Neural progenitor cell (in vitro differentiated cells): ENCODE data around the gene GFOD1. TPM values are rescaled to one million over a fixed set of nuclear protein-coding genes. Genes with fewer than 3 reads are reported as not detected.

Experiments used
- DNase-seq: peaks from one replicate; pipeline ENCODE4 v3.0.0-alpha.2; 2016; ENCODE audit warnings: low spot score
- H2AFZ ChIP-seq: fragments of 200-600 bp; sonication (generic); replicated peaks from 2 replicates; pipeline ENCODE4 v1.6.1; 2016; ENCODE audit warnings: antibody characterized with exemption
- H3F3A ChIP-seq: fragments of 200-600 bp; sonication (generic); 2 replicates; pipeline ENCODE4 v1.6.1; 2016; ENCODE audit warnings: antibody characterized with exemption, low read depth
- H3K27ac ChIP-seq: fragments of 200-600 bp; sonication (generic); 2 replicates; pipeline ENCODE4 v1.5.1; 2016; ENCODE audit warnings: mild to moderate bottlenecking
- H3K27me3 ChIP-seq: fragments of 200-600 bp; sonication (generic); 2 replicates; pipeline ENCODE4 v1.6.1; 2016; ENCODE audit warnings: mild to moderate bottlenecking, moderate library complexity
- H3K36me3 ChIP-seq: fragments of 200-600 bp; sonication (generic); 2 replicates; pipeline ENCODE4 v1.5.1; 2016
- H3K4me1 ChIP-seq: fragments of 200-600 bp; sonication (generic); 2 replicates; pipeline ENCODE4 v1.6.1; 2016; ENCODE audit warnings: mixed run types
- H3K4me2 ChIP-seq: fragments of 200-600 bp; sonication (generic); 2 replicates; pipeline ENCODE4 v1.6.1; 2016
- H3K4me3 ChIP-seq: fragments of 200-600 bp; sonication (generic); 2 replicates; pipeline ENCODE4 v1.5.1; 2016
- H3K79me2 ChIP-seq: fragments of 200-600 bp; sonication (generic); 2 replicates; pipeline ENCODE4 v1.6.1; 2016; ENCODE audit warnings: low read depth
- H3K9ac ChIP-seq: fragments of 200-600 bp; sonication (generic); 2 replicates; pipeline ENCODE4 v1.6.1; 2016
- H3K9me3 ChIP-seq: fragments of 200-600 bp; sonication (generic); 2 replicates; pipeline ENCODE4 v1.5.1; 2016; ENCODE audit warnings: low read depth
- H4K20me1 ChIP-seq: fragments of 200-600 bp; sonication (generic); 2 replicates; pipeline ENCODE4 v1.6.1; 2016; ENCODE audit warnings: low read depth
- H3K27ac Mint-ChIP-seq: 3 replicates; pipeline ENCODE4 v1.8.0; 2021; ENCODE audit warnings: mixed read lengths
- H3K27me3 Mint-ChIP-seq: 2 replicates; pipeline ENCODE4 v1.8.0; 2022; ENCODE audit warnings: low read depth, mild to moderate bottlenecking, inconsistent platforms, moderate library complexity, mixed read lengths; ENCODE audit not compliant: insufficient read depth
- H3K36me3 Mint-ChIP-seq: 3 replicates; pipeline ENCODE4 v1.8.0; 2021; ENCODE audit warnings: mixed read lengths
- H3K4me1 Mint-ChIP-seq: 3 replicates; pipeline ENCODE4 v1.8.0; 2021; ENCODE audit warnings: mixed read lengths
- H3K4me3 Mint-ChIP-seq: 3 replicates; pipeline ENCODE4 v1.8.0; 2021; ENCODE audit warnings: mild to moderate bottlenecking, moderate library complexity, mixed read lengths
- H3K9me3 Mint-ChIP-seq: 3 replicates; pipeline ENCODE4 v1.8.0; 2020; ENCODE audit warnings: mixed read lengths
- CTCF ChIP-seq: fragments of 200-600 bp; sonication (generic); IDR thresholded peaks from 2 replicates; pipeline ENCODE4 v1.5.1; 2017; ENCODE audit warnings: antibody characterized with exemption, mild to moderate bottlenecking
- EZH2 ChIP-seq: fragments of 200-600 bp; sonication (generic); IDR thresholded peaks from 2 replicates; pipeline ENCODE4 v1.6.1; 2017; ENCODE audit warnings: antibody characterized with exemption, mild to moderate bottlenecking, moderate library complexity
- EZH2phosphoT487 ChIP-seq: fragments of 200-600 bp; sonication (generic); IDR thresholded peaks from 2 replicates; pipeline ENCODE4 v1.6.1; 2017; ENCODE audit warnings: antibody characterized with exemption
- total RNA-seq: library from RNA; depleted of rRNA; stranded (reverse); fragments of >200 nt; gene quantifications from 2 replicates; pipeline ENCODE4 v1.2.3, GENCODE V29; 2015; ENCODE audit warnings: low replicate concordance

Gene GFOD1
- total RNA-seq, 1 donor from 2014 or later, result 1.8 TPM

DNA sequence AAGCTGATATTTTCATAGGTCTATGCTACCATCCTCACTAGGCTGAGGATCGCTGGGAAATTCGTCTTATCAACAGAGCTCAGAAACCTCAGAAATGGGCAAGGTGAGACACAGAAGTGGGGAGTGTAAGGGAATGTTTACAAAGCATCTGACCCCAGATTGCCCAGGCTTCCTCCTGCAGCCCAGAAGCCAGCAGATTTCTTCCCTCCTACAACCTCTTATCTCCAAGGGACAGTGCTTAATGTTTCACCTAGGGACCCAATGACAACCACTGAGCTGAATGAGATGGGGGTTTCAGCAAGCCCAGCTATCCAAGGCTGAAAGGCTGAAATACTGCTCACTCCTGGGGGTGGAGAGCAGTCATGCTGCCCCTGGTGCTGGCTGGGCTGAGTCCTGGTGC is 106.6 kb downstream of the GFOD1 start:
- Mint-ChIP-seq H3K4me3 (no peak overlapping the region), H3K27ac (no peak overlapping the region), H3K27me3 (no peaks in the 10 kb centered on the region), H3K9me3 (no peaks in the 10 kb centered on the region), H3K36me3 (no peaks in the 10 kb centered on the region), H3K4me1 (peaks cover 20% of the 10 kb centered on the region)
- Histone ChIP-seq H3K36me3 (no peaks in the 10 kb centered on the region), H3K9ac (no peak overlapping the region), H3K4me2 (no peak overlapping the region), H3K27me3 (no peaks in the 10 kb centered on the region), H4K20me1 (no peaks in the 10 kb centered on the region), H2AFZ (no peak overlapping the region), H3K4me3 (no peak overlapping the region), H3K4me1 (peaks cover 4% of the 10 kb centered on the region), H3K79me2 (no peaks in the 10 kb centered on the region), H3F3A (no peaks in the 10 kb centered on the region), H3K9me3 (no peaks in the 10 kb centered on the region), H3K27ac (no peak overlapping the region)
- DNase-seq, result no peak
- TF ChIP-seq EZH2, result no peak
- no peak for TF ChIP-seq CTCF
- no peak for TF ChIP-seq EZH2phosphoT487

- no peak overlapping the region for H3K4me3 ChIP-seq
- H3K27me3 ChIP-seq, result no peaks in the 10 kb centered on the region
- H3K9ac ChIP-seq, result no peak overlapping the region
- Mint-ChIP-seq H3K9me3 (no peaks in the 10 kb centered on the region), H3K36me3 (no peaks in the 10 kb centered on the region), H3K27ac (no peak overlapping the region), H3K27me3 (peaks cover 2% of the 10 kb centered on the region), H3K4me3 (no peak overlapping the region), H3K4me1 (peaks cover 8% of the 10 kb centered on the region)
- H3K27ac ChIP-seq, result no peak overlapping the region
- H2AFZ ChIP-seq, result no peak overlapping the region
- H3F3A ChIP-seq, result no peaks in the 10 kb centered on the region
- H3K79me2 ChIP-seq, result no peaks in the 10 kb centered on the region
- TF ChIP-seq EZH2phosphoT487, result no peak
- TF ChIP-seq EZH2, result no peak
- no peak for TF ChIP-seq CTCF
- H3K4me2 ChIP-seq, result no peak overlapping the region
- peaks cover 4% of the 10 kb centered on the region for H3K4me1 ChIP-seq
- no peak for DNase-seq
- no peaks in the 10 kb centered on the region for H3K9me3 ChIP-seq
- H4K20me1 ChIP-seq, result no peaks in the 10 kb centered on the region
- H3K36me3 ChIP-seq, result no peaks in the 10 kb centered on the region
Observed at GRCh38 chr6:13378669-13379590, 108.5 kb downstream of the GFOD1 start.

- Histone ChIP-seq H3K4me1 (peaks cover 13% of the 10 kb centered on the region), H3K9ac (no peak overlapping the region), H2AFZ (no peak overlapping the region), H3K79me2 (no peaks in the 10 kb centered on the region), H3F3A (peaks cover under 1% of the 10 kb centered on the region), H3K27me3 (no peaks in the 10 kb centered on the region), H3K4me3 (no peak overlapping the region), H3K36me3 (no peaks in the 10 kb centered on the region), H3K9me3 (no peaks in the 10 kb centered on the region), H4K20me1 (no peaks in the 10 kb centered on the region), H3K27ac (no peak overlapping the region), H3K4me2 (no peak overlapping the region)
- Mint-ChIP-seq H3K4me1 (peaks cover 21% of the 10 kb centered on the region), H3K27me3 (peaks cover 2% of the 10 kb centered on the region), H3K27ac (no peak overlapping the region), H3K4me3 (no peak overlapping the region), H3K9me3 (no peaks in the 10 kb centered on the region), H3K36me3 (no peaks in the 10 kb centered on the region)
- TF ChIP-seq CTCF, result no peak
- TF ChIP-seq EZH2phosphoT487, result no peak
- no peak for TF ChIP-seq EZH2
- DNase-seq, result no peak
Observed at GRCh38 chr6:13377054-13377758, 110.2 kb downstream of the GFOD1 start.
